ENCODE results near the gene DMRTA1.

DNA sequence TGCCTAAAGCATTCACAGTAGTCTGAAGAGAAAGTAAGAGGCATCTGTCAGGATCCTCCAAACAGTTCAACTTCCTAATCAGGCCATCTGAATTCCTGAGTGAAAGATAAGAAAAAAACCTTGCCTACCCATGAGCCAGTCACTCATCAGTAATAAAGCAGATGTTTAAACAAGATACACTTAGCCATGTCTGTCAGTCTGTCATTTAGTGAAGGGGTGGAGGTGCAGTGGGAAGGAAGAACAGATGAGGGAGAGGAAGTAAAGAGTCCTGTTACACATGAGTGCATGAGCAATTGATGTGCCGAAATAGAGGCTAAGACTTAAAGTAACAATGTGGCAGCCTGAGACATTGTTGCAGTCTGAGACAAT, 29.9 kb upstream of the DMRTA1 start:
- TF ChIP-seq, protein P1, sequence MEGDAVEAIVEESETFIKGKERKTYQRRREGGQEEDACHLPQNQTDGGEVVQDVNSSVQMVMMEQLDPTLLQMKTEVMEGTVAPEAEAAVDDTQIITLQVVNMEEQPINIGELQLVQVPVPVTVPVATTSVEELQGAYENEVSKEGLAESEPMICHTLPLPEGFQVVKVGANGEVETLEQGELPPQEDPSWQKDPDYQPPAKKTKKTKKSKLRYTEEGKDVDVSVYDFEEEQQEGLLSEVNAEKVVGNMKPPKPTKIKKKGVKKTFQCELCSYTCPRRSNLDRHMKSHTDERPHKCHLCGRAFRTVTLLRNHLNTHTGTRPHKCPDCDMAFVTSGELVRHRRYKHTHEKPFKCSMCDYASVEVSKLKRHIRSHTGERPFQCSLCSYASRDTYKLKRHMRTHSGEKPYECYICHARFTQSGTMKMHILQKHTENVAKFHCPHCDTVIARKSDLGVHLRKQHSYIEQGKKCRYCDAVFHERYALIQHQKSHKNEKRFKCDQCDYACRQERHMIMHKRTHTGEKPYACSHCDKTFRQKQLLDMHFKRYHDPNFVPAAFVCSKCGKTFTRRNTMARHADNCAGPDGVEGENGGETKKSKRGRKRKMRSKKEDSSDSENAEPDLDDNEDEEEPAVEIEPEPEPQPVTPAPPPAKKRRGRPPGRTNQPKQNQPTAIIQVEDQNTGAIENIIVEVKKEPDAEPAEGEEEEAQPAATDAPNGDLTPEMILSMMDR (IDR thresholded peaks at IDR 0.05): no peak
- no peak for TF ChIP-seq POLR2A (IDR thresholded peaks at IDR 0.05)
